NCI-H1092 (cell line): ENCODE results near the gene STOM.

Source experiments
- DNase-seq: peaks from one replicate; lab custom pipeline; 2025; lab: John Stamatoyannopoulos, UW

STOM gene

GRCh38 chr9:121348221-121348620 lies 21.8 kb downstream of the STOM start:
- no peak for DNase-seq

GRCh38 chr9:121345070-121345469 lies 25.0 kb downstream of the STOM start:
- DNase-seq: no peak

- peak; percentile 87 for DNase-seq
Measured at GRCh38 chr9:121344184-121344583, 25.9 kb downstream of the STOM start.

- DNase-seq: no peak
Measured at GRCh38 chr9:121340676-121341392, 29.2 kb downstream of the STOM start.

GRCh38 chr9:121339437-121339836 lies 30.6 kb downstream of the STOM start:
- DNase-seq: no peak

- no peak for DNase-seq
Measured at GRCh38 chr9:121336665-121337064, 33.4 kb downstream of the STOM start.

GRCh38 chr9:121333950-121334773 lies 35.9 kb downstream of the STOM start:
- DNase-seq: no peak

- DNase-seq: no peak
Measured at GRCh38 chr9:121331992-121332685, 37.9 kb downstream of the STOM start.

GRCh38 chr9:121331549-121331948 lies 38.5 kb downstream of the STOM start:
- no peak for DNase-seq

- DNase-seq: no peak
Measured at GRCh38 chr9:121328876-121329681, 41.0 kb downstream of the STOM start.

- DNase-seq: no peak
Measured at GRCh38 chr9:121328476-121328875, 41.6 kb downstream of the STOM start.

GRCh38 chr9:121326901-121327613 lies 43.0 kb downstream of the STOM start:
- no peak for DNase-seq

- DNase-seq: no peak
Measured at GRCh38 chr9:121326130-121326838, 43.8 kb downstream of the STOM start.

GRCh38 chr9:121325387-121325786 lies 44.7 kb downstream of the STOM start:
- no peak for DNase-seq

- no peak for DNase-seq
Measured at GRCh38 chr9:121324755-121325154, 45.3 kb downstream of the STOM start.

GRCh38 chr9:121324316-121324715 lies 45.7 kb downstream of the STOM start:
- DNase-seq: no peak

GRCh38 chr9:121323449-121324151 lies 46.5 kb downstream of the STOM start:
- DNase-seq: no peak

GRCh38 chr9:121322737-121323448 lies 47.2 kb downstream of the STOM start:
- DNase-seq: no peak

GRCh38 chr9:121322037-121322736 lies 47.9 kb downstream of the STOM start:
- no peak for DNase-seq
